Hepatocyte (in vitro differentiated cells): ENCODE results near the gene NPBWR2.

Experiments
- EZH2 ChIP-seq: fragments of 200-600 bp; sonication (generic); IDR thresholded peaks from 2 replicates; pipeline ENCODE4 v1.6.1; 2016; ENCODE audit warnings: antibody characterized with exemption, mild to moderate bottlenecking, borderline replicate concordance
- TF ChIP-seq, protein P1 (sequence below): fragments of 200-600 bp; sonication (generic); IDR thresholded peaks from 2 replicates; pipeline ENCODE4 v1.5.1; 2016; ENCODE audit warnings: antibody characterized with exemption, mild to moderate bottlenecking; ENCODE audit not compliant: poor library complexity

DNA sequence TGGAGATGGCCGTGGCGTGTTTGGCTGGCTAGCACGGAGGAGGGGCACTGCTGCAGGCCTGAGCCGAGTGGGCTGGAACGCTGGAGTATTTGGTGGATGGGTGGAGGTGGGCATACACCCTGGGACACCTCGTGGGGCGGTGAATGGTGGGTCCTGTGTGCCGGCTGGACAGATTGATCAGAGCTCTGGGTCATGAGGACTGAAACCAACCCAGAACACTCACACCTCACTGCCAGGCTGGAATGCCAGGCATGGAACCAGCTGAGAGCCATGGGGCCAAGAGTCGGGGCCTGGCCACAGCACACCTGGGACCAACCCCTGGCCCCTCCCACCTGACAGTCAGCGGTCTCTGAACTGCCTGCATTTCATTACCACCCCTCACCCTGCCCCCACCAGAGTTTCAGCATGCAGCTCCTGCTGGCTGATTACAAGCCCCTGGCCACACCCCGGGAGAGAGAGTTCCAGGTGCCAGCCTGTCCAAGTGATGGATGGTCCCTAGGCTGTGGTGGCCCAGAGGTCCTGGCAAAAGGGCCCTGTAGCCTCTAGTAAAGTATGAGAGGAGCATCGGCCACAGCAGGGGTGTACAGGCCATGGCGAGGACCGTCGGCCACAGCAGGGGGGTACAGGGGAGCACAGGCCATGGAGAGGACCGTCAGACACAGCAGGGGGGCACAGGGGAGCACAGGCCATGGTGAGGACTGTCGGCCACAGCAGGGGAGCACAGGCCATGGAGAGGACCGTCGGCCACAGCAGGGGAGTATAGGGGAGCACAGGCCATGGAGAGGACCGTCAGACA lies 3.3 kb downstream of the NPBWR2 start:
- TF ChIP-seq, protein P1, sequence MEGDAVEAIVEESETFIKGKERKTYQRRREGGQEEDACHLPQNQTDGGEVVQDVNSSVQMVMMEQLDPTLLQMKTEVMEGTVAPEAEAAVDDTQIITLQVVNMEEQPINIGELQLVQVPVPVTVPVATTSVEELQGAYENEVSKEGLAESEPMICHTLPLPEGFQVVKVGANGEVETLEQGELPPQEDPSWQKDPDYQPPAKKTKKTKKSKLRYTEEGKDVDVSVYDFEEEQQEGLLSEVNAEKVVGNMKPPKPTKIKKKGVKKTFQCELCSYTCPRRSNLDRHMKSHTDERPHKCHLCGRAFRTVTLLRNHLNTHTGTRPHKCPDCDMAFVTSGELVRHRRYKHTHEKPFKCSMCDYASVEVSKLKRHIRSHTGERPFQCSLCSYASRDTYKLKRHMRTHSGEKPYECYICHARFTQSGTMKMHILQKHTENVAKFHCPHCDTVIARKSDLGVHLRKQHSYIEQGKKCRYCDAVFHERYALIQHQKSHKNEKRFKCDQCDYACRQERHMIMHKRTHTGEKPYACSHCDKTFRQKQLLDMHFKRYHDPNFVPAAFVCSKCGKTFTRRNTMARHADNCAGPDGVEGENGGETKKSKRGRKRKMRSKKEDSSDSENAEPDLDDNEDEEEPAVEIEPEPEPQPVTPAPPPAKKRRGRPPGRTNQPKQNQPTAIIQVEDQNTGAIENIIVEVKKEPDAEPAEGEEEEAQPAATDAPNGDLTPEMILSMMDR = no peak
- TF ChIP-seq EZH2 = no peak
